SK-N-SH (cell line): Measurements from ENCODE around the gene THAP8. TPM values are rescaled to one million over a fixed set of nuclear protein-coding genes. Genes with fewer than 3 reads are reported as not detected.

ENCODE experiments used
- CTCF ChIA-PET: fragments of 300-600, 350-600 bp; formaldehyde crosslinking; extraction: SDS; loops from one replicate; lab custom pipeline; 2021; lab: Yijun Ruan, JAX
- POLR2A ChIA-PET: fragments of 350-600 bp; sonication (Branson Sonifier 250); formaldehyde crosslinking; extraction: SDS; loops from one replicate; lab custom pipeline; 2020; ENCODE audit warnings: antibody characterized with exemption, inconsistent platforms; lab: Yijun Ruan, JAX
- DNase-seq: peaks from one replicate; pipeline ENCODE4 v3.0.0; 2012
- H2AFZ ChIP-seq: fragments of 200-600 bp; sonication (generic); 2 replicates; pipeline ENCODE4 v1.8.1; 2016; ENCODE audit warnings: antibody characterized with exemption, mild to moderate bottlenecking, low read depth
- H3F3A ChIP-seq: fragments of 200-600 bp; sonication (generic); replicated peaks from 2 replicates; pipeline ENCODE3; 2016; ENCODE audit warnings: antibody characterized with exemption, mild to moderate bottlenecking; ENCODE audit not compliant: insufficient read depth
- H3K27ac ChIP-seq, 2 experiments: fragments of 200-500 bp in 1 of 2; fragments of 200-600 bp in 1 of 2; sonication (Bioruptor generic) in 1 of 2; sonication (generic), shearing (Covaris generic) in 1 of 2; 2 replicates each; pipeline versions ENCODE4 v1.5.1 to v1.6.1; 2014 to 2016; ENCODE audit warnings: low read depth in 2 of 2, inconsistent platforms in 1 of 2, low read length in 1 of 2, mild to moderate bottlenecking in 1 of 2, mixed read lengths in 1 of 2
- H3K27me3 ChIP-seq: fragments of 200-600 bp; sonication (generic), shearing (Covaris generic); 2 replicates; pipeline ENCODE4 v1.6.1; 2016; ENCODE audit warnings: mixed run types; ENCODE audit not compliant: insufficient read depth
- H3K36me3 ChIP-seq, 2 experiments: fragments of 200-500 bp in 1 of 2; fragments of 200-600 bp in 1 of 2; sonication (Bioruptor generic) in 1 of 2; sonication (generic) in 1 of 2; replicated peaks in 1 of 2; 2 replicates each; pipeline versions ENCODE3 to v1.5.1; 2014 to 2016; ENCODE audit warnings: low read length in 1 of 2, mild to moderate bottlenecking in 1 of 2; ENCODE audit not compliant: insufficient read depth in 2 of 2, control insufficient read depth in 1 of 2
- H3K4me1 ChIP-seq, 2 experiments: fragments of 200-500 bp in 1 of 2; fragments of 200-600 bp in 1 of 2; sonication (Bioruptor generic) in 1 of 2; sonication (generic), shearing (Covaris generic) in 1 of 2; 2 replicates each; pipeline versions ENCODE4 v1.5.1 to v1.6.1; 2014 to 2016; ENCODE audit warnings: low read depth in 1 of 2, low read length in 1 of 2, mixed run types in 1 of 2; ENCODE audit not compliant: insufficient read depth in 2 of 2, control insufficient read depth in 1 of 2
- H3K4me2 ChIP-seq: fragments of 200-600 bp; sonication (generic), shearing (Covaris generic); 2 replicates; pipeline ENCODE4 v1.6.1; 2017; ENCODE audit warnings: mixed run types
- H3K4me3 ChIP-seq, 2 experiments: fragments of 200-500 bp in 1 of 2; fragments of 200-600 bp in 1 of 2; sonication (Bioruptor generic) in 1 of 2; sonication (generic), shearing (Covaris generic) in 1 of 2; 2 replicates each; pipeline versions ENCODE4 v1.5.1 to v1.8.1; 2014 to 2016; ENCODE audit warnings: low read depth in 2 of 2, inconsistent platforms in 1 of 2, low read length in 1 of 2, mild to moderate bottlenecking in 1 of 2, mixed read lengths in 1 of 2, moderate library complexity in 1 of 2
- H3K79me2 ChIP-seq: fragments of 200-600 bp; sonication (generic); 2 replicates; pipeline ENCODE4 v1.8.1; 2017; ENCODE audit warnings: mild to moderate bottlenecking; ENCODE audit not compliant: insufficient read depth
- H3K9ac ChIP-seq: fragments of 200-600 bp; sonication (generic); 2 replicates; pipeline ENCODE4 v1.6.1; 2017; ENCODE audit warnings: mixed run types
- H3K9me2 ChIP-seq: fragments of 200-600 bp; sonication (generic); 2 replicates; pipeline ENCODE4 v1.6.1; 2017; ENCODE audit warnings: mixed run types
- H3K9me3 ChIP-seq: fragments of 200-600 bp; sonication (generic); 2 replicates; pipeline ENCODE4 v1.6.1; 2017; ENCODE audit warnings: mixed run types, mild to moderate bottlenecking, moderate library complexity
- H4K20me1 ChIP-seq: fragments of 200-600 bp; sonication (generic); 2 replicates; pipeline ENCODE4 v1.6.1; 2017; ENCODE audit warnings: mild to moderate bottlenecking, mixed run types; ENCODE audit not compliant: insufficient read depth
- CTCF ChIP-seq: fragments of 200-600 bp; sonication (generic); IDR thresholded peaks from 2 replicates; pipeline ENCODE4 v1.6.1; 2017; ENCODE audit warnings: antibody characterized with exemption, mild to moderate bottlenecking, moderate library complexity
- EZH2phosphoT487 ChIP-seq: fragments of 200-600 bp; sonication (generic); IDR thresholded peaks from 2 replicates; pipeline ENCODE4 v1.6.1; 2017; ENCODE audit warnings: low read depth, mixed run types, mild to moderate bottlenecking, antibody characterized with exemption, moderate library complexity, borderline replicate concordance
- FOXM1 ChIP-seq: IDR thresholded peaks from 2 replicates; pipeline ENCODE4 v1.4.0; 2012; ENCODE audit warnings: low read depth, mild to moderate bottlenecking
- GATA2 ChIP-seq: sonication (generic); formaldehyde crosslinking; IDR thresholded peaks from 2 replicates; pipeline ENCODE4 v1.5.0; 2020; ENCODE audit warnings: mild to moderate bottlenecking, missing genetic modification reagents
- JUND ChIP-seq: IDR thresholded peaks from 2 replicates; pipeline ENCODE4 v1.4.0; 2012
- MAX ChIP-seq: IDR thresholded peaks from 2 replicates; pipeline ENCODE4 v1.4.0; 2012; ENCODE audit warnings: low read depth
- NFIC ChIP-seq: IDR thresholded peaks from 2 replicates; pipeline ENCODE4 v1.4.0; 2012; ENCODE audit warnings: borderline replicate concordance
- NRF1 ChIP-seq: IDR thresholded peaks from 2 replicates; pipeline ENCODE4 v1.6.1; 2012; ENCODE audit warnings: low read depth, mild to moderate bottlenecking, low read length
- POLR2AphosphoS5 ChIP-seq: IDR thresholded peaks from 2 replicates; pipeline ENCODE4 v1.6.1; 2012; ENCODE audit warnings: low read depth, low read length
- RCOR1 ChIP-seq: fragments of 150-350 bp; IDR thresholded peaks from 2 replicates; pipeline ENCODE4 v1.6.1; 2017; ENCODE audit warnings: antibody characterized with exemption, low read length
- RXRA ChIP-seq: IDR thresholded peaks from 2 replicates; pipeline ENCODE4 v1.4.0; 2012; ENCODE audit warnings: low read depth, mild to moderate bottlenecking, borderline replicate concordance
- SMC3 ChIP-seq: IDR thresholded peaks from 2 replicates; pipeline ENCODE4 v1.6.1; 2012; ENCODE audit warnings: low read depth, low read length, improper control_type of control experiment
- TAF1 ChIP-seq: IDR thresholded peaks from 2 replicates; pipeline ENCODE4 v1.6.1; 2012; ENCODE audit warnings: low read depth, mild to moderate bottlenecking, low read length, moderate library complexity, borderline replicate concordance
- USF2 ChIP-seq: fragments of 150-350 bp; IDR thresholded peaks from 2 replicates; pipeline ENCODE4 v1.6.1; 2017; ENCODE audit warnings: antibody characterized with exemption, low read length, low read depth, borderline replicate concordance
- WGBS: methylation state at CpG from one replicate; pipeline ENCODE4 v1.1.6; 2017; ENCODE audit warnings: low lambda C conversion rate; 5-methylcytosine and 5-hydroxymethylcytosine counted together
- polyA plus RNA-seq, 3 experiments: library from polyadenylated mRNA; depleted of rRNA; stranded (reverse); fragments of >200 nt; gene quantifications; 2 replicates each; pipeline ENCODE4 v1.2.3, GENCODE V29; 2012

THAP8 gene
- polyA plus RNA-seq, 1 of the 3 experiments (the other 2 are of a cell fraction), result 6.3 TPM

GRCh38 chr19:36103040-36103626 is 49.0 kb upstream of the THAP8 start:
- no peak for TF ChIP-seq RCOR1
- CTCF ChIA-PET, result interaction anchor here (0.8 kb wide), 1 partner anchor 31 kb away, joined by 3 read pairs; no protein-coding TSS in a partner anchor
- WGBS, result 92% methylated on average over 10 of the region's 24 CpGs

GRCh38 chr19:36101550-36102327 is 47.7 kb upstream of the THAP8 start:
- H3K9ac ChIP-seq, result no peak overlapping the region
- no peaks in the 10 kb centered on the region for H3F3A ChIP-seq
- H3K27me3 ChIP-seq, result no peaks in the 10 kb centered on the region
- 94% methylated on average over 24 of the region's 27 CpGs for WGBS
- H3K9me3 ChIP-seq, result no peaks in the 10 kb centered on the region
- no peak for DNase-seq
- H3K4me3 ChIP-seq, result no peak overlapping the region
- TF ChIP-seq NRF1, result no peak
- no peak for TF ChIP-seq NFIC
- no peak for TF ChIP-seq MAX
- no peak for TF ChIP-seq CTCF
- no peak for TF ChIP-seq USF2
- TF ChIP-seq GATA2 (CRISPR knock-in tag), result no peak
- no peak for TF ChIP-seq FOXM1
- TF ChIP-seq JUND, result no peak
- TF ChIP-seq RXRA, result no peak
- no peak for TF ChIP-seq EZH2phosphoT487
- TF ChIP-seq TAF1, result no peak
- TF ChIP-seq POLR2AphosphoS5, result no peak
- no peak for TF ChIP-seq SMC3
- no peak for TF ChIP-seq RCOR1
- H3K9me2 ChIP-seq, result no peaks in the 10 kb centered on the region
- no peak overlapping the region for H3K27ac ChIP-seq
- H2AFZ ChIP-seq, result no peak overlapping the region
- H3K4me1 ChIP-seq, result no peaks in the 10 kb centered on the region
- no peak overlapping the region for H3K4me2 ChIP-seq
- POLR2A ChIA-PET, result no interaction called here
- H4K20me1 ChIP-seq, result no peaks in the 10 kb centered on the region
- CTCF ChIA-PET, result no interaction called here
- peaks cover 3 to 5% of the 10 kb centered on the region in 2 experiments for H3K36me3 ChIP-seq
- no peaks in the 10 kb centered on the region for H3K79me2 ChIP-seq

More at GRCh38 chr19:36103040-36103626, 49.0 kb upstream of the THAP8 start:
- Histone ChIP-seq H3K4me1 (no peaks in the 10 kb centered on the region), H3K9ac (no peak overlapping the region), H2AFZ (no peak overlapping the region), H4K20me1 (no peaks in the 10 kb centered on the region), H3K79me2 (no peaks in the 10 kb centered on the region), H3K27ac (no peak overlapping the region), H3K27me3 (no peaks in the 10 kb centered on the region), H3K9me2 (no peaks in the 10 kb centered on the region), H3K4me3 (no peak overlapping the region), H3K36me3 (peaks cover 5 to 6% of the 10 kb centered on the region in 2 experiments), H3F3A (no peaks in the 10 kb centered on the region), H3K9me3 (no peaks in the 10 kb centered on the region), H3K4me2 (no peak overlapping the region)
- no peak for DNase-seq
- POLR2A ChIA-PET, result interaction anchor here (1.4 kb wide), 1 partner anchor 12 kb away, joined by 4 read pairs; the partner anchor contains the start of genes POLR2I and TBCB
